ENCODE data around the gene TNFAIP6. TPM values are rescaled to one million over a fixed set of nuclear protein-coding genes. Genes with fewer than 3 reads are reported as not detected.

Gene TNFAIP6
- total RNA-seq, 3 donors from 2014 or later (not counting 1 experiment from before 2014, with no cell fraction given) = 0.83 TPM; not detected in 2

DNA sequence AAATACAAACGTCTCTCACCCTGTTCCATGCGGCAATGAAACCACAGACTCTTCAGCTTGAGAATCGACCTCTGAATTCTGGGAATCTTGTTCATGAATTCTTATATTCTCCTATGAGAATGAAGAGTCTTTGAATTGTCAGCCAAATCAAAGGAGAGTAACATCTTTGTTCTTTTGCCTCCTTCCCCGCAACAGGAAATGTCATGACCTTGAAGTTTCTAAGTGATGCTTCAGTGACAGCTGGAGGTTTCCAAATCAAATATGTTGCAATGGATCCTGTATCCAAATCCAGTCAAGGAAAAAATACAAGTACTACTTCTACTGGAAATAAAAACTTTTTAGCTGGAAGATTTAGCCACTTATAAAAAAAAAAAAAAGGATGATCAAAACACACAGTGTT, 21.8 kb downstream of the TNFAIP6 start:
- DNase-seq (peak in 1 of 2 donors; percentile 33), ATAC-seq (no peak)
- intact Hi-C loops (cut with micrococcal nuclease) = no loop called here
- Mint-ChIP-seq H3K9me3 (no peaks in the 10 kb centered on the region), H3K36me3 (no peaks in the 10 kb centered on the region), H3K27ac (no peak overlapping the region), H3K4me1 (no peaks in the 10 kb centered on the region), H3K27me3 (ENCODE audit: low read depth in 2 of 2) (peaks cover 0 to 2% of the 10 kb centered on the region in 2 donors), H3K4me3 (no peak overlapping the region)
- Histone ChIP-seq H3K4me1 (ENCODE audit: control insufficient read depth, insufficient read depth, low read length) (no peaks in the 10 kb centered on the region), H3K27ac (ENCODE audit: low read length) (no peak overlapping the region), H3K36me3 (ENCODE audit: control insufficient read depth, insufficient read depth, low read length) (no peaks in the 10 kb centered on the region), H3K4me3 (ENCODE audit: low read length) (no peak overlapping the region), H3K9me3 (ENCODE audit: control insufficient read depth, insufficient read depth, low read length) (no peaks in the 10 kb centered on the region), H3K27me3 (ENCODE audit: control insufficient read depth, insufficient read depth, low read length) (no peaks in the 10 kb centered on the region)
- WGBS (ENCODE audit: insufficient coverage) = 85% methylated on average over 4 of the region's 4 CpGs
- TF ChIP-seq, protein P1, sequence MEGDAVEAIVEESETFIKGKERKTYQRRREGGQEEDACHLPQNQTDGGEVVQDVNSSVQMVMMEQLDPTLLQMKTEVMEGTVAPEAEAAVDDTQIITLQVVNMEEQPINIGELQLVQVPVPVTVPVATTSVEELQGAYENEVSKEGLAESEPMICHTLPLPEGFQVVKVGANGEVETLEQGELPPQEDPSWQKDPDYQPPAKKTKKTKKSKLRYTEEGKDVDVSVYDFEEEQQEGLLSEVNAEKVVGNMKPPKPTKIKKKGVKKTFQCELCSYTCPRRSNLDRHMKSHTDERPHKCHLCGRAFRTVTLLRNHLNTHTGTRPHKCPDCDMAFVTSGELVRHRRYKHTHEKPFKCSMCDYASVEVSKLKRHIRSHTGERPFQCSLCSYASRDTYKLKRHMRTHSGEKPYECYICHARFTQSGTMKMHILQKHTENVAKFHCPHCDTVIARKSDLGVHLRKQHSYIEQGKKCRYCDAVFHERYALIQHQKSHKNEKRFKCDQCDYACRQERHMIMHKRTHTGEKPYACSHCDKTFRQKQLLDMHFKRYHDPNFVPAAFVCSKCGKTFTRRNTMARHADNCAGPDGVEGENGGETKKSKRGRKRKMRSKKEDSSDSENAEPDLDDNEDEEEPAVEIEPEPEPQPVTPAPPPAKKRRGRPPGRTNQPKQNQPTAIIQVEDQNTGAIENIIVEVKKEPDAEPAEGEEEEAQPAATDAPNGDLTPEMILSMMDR (IDR thresholded peaks at IDR 0.05) = no peak

DNA sequence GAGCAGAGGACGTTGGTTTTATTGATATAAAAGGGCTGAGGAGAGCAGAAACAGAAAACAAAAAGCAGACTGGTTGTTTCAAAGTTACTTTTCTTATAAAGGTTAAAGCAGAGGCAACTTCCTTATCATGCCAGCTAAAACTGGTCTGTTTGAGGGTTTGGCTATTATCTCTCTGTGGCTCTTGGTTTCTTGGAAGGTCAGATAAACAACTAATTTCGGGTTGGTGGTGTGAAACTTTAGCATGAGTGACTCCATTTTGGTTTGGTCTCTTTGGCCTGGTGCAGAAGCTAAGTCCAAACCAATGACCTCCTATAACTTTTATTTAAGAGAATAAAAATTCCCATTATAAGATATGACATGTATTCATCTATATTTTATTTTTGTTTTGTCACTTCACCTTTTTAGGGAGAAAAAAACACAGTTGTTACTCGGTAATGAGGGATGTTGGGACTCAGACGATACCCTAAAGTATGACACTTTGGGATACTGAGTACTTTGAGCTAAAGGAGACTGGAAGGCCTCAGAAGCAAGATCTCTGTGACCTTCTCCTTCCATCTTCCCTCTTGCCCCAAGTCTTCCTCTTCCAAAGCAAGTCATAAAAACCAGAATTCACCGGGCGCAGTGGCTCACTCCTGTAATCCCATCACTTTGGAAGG, 23.3 kb downstream of the TNFAIP6 start:
- Histone ChIP-seq H3K27ac (ENCODE audit: low read length) (no peak overlapping the region), H3K4me1 (ENCODE audit: control insufficient read depth, insufficient read depth, low read length) (no peaks in the 10 kb centered on the region), H3K36me3 (ENCODE audit: control insufficient read depth, insufficient read depth, low read length) (no peaks in the 10 kb centered on the region), H3K27me3 (ENCODE audit: control insufficient read depth, insufficient read depth, low read length) (no peaks in the 10 kb centered on the region), H3K4me3 (ENCODE audit: low read length) (no peak overlapping the region), H3K9me3 (ENCODE audit: control insufficient read depth, insufficient read depth, low read length) (no peaks in the 10 kb centered on the region)
- Mint-ChIP-seq H3K4me1 (no peaks in the 10 kb centered on the region), H3K27ac (no peak overlapping the region), H3K36me3 (no peaks in the 10 kb centered on the region), H3K9me3 (no peaks in the 10 kb centered on the region), H3K4me3 (no peak overlapping the region), H3K27me3 (ENCODE audit: low read depth in 2 of 2) (peaks cover 0 to 4% of the 10 kb centered on the region in 2 donors)
- no peak for DNase-seq
- no peak for ATAC-seq
- 82% methylated on average over 5 of the region's 6 CpGs for WGBS (ENCODE audit: insufficient coverage)
- intact Hi-C loops (cut with micrococcal nuclease) = no loop called here
- TF ChIP-seq, protein P1 (IDR thresholded peaks at IDR 0.05) = no peak

DNA sequence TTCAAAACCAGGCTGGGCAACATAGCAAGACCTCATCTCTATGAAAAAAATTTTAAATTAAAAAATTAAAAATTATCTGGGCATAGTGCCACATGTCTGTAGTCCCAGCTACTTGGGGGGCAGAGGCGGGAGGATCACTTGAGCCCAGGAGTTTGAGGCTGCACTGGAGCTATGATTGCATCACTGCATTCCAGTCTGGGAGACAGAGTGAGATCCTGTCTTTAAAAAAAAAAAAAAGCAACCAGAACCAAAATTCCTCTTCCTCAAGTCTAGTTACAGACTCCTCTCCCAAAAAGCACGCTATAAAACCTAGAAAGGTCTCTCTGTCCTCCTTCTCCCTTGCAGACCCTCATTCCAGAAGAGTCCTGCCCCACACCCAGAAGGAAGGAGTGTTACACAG, 23.9 kb downstream of the TNFAIP6 start:
- no peak overlapping the region for H3K4me3 Mint-ChIP-seq
- no peaks in the 10 kb centered on the region for H3K36me3 ChIP-seq (ENCODE audit: control insufficient read depth, insufficient read depth, low read length)
- H3K27ac Mint-ChIP-seq = no peak overlapping the region
- H3K36me3 Mint-ChIP-seq = no peaks in the 10 kb centered on the region
- H3K9me3 Mint-ChIP-seq = no peaks in the 10 kb centered on the region
- DNase-seq (no peak), ATAC-seq (no peak)
- 93% methylated on average over 2 of the region's 2 CpGs for WGBS (ENCODE audit: insufficient coverage)
- no peak overlapping the region for H3K4me3 ChIP-seq (ENCODE audit: low read length)
- TF ChIP-seq, protein P1 (IDR thresholded peaks at IDR 0.05) = no peak
- H3K27ac ChIP-seq (ENCODE audit: low read length) = no peak overlapping the region
- no peaks in the 10 kb centered on the region for H3K27me3 ChIP-seq (ENCODE audit: control insufficient read depth, insufficient read depth, low read length)
- H3K4me1 Mint-ChIP-seq = no peaks in the 10 kb centered on the region
- intact Hi-C loops (cut with micrococcal nuclease) = no loop called here
- H3K4me1 ChIP-seq (ENCODE audit: control insufficient read depth, insufficient read depth, low read length) = no peaks in the 10 kb centered on the region
- peaks cover 0 to 4% of the 10 kb centered on the region in 2 donors for H3K27me3 Mint-ChIP-seq (ENCODE audit: low read depth in 2 of 2)
- H3K9me3 ChIP-seq (ENCODE audit: control insufficient read depth, insufficient read depth, low read length) = no peaks in the 10 kb centered on the region

DNA sequence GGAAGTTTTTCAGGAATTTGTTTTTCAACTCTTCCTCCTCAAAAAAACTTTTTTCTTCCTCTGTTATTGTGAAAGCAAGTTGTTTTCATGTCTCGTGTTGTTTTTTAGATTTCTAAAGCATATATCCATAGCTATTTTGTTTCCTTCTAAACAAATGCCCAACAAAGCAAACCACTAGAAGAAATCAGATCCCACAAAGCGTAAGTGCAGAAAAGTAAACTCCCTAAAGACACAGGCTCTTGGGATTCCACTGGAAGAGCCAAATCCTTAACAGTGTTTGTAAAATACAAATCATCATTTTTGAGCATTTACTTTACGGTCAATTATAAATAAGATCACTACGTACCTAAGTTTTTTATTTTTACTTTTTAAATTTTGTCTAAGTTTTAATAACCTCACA, 30.6 kb downstream of the TNFAIP6 start:
- H3K36me3 Mint-ChIP-seq = no peaks in the 10 kb centered on the region
- Histone ChIP-seq H3K36me3 (ENCODE audit: control insufficient read depth, insufficient read depth, low read length) (no peaks in the 10 kb centered on the region), H3K4me1 (ENCODE audit: control insufficient read depth, insufficient read depth, low read length) (no peaks in the 10 kb centered on the region), H3K9me3 (ENCODE audit: control insufficient read depth, insufficient read depth, low read length) (no peaks in the 10 kb centered on the region), H3K27me3 (ENCODE audit: control insufficient read depth, insufficient read depth, low read length) (no peaks in the 10 kb centered on the region), H3K4me3 (ENCODE audit: low read length) (no peak overlapping the region), H3K27ac (ENCODE audit: low read length) (no peak overlapping the region)
- H3K27me3 Mint-ChIP-seq (ENCODE audit: low read depth in 2 of 2) = peaks cover 7 to 8% of the 10 kb centered on the region in 2 donors
- intact Hi-C loops (cut with micrococcal nuclease) = no loop called here
- DNase-seq (no peak), ATAC-seq (no peak)
- H3K4me1 Mint-ChIP-seq = no peaks in the 10 kb centered on the region
- H3K9me3 Mint-ChIP-seq = no peaks in the 10 kb centered on the region
- no peak overlapping the region for H3K4me3 Mint-ChIP-seq
- TF ChIP-seq, protein P1 (IDR thresholded peaks at IDR 0.05) = no peak
- H3K27ac Mint-ChIP-seq = no peak overlapping the region
- 84% methylated on average over 4 of the region's 4 CpGs for whole genome bisulfite sequencing (ENCODE audit: insufficient coverage)

All from natural killer cell (primary cell).